Measurements from ENCODE around the gene C19orf33. TPM values are rescaled to one million over a fixed set of nuclear protein-coding genes. Genes with fewer than 3 reads are reported as not detected.
A peak's percentile ranks its signal among the peaks of the same experiment; 100 is the strongest.

The C19orf33 gene
- total RNA-seq, 3 donors from 2014 or later (not counting 1 experiment from before 2014, with no cell fraction given), result 1.5 to 4.0 TPM; not detected in 1

- Histone ChIP-seq H3K36me3 (ENCODE audit: control insufficient read depth, insufficient read depth, low read length) (peaks cover 4% of the 10 kb centered on the region), H3K4me3 (ENCODE audit: low read length) (no peak overlapping the region), H3K4me1 (ENCODE audit: control insufficient read depth, insufficient read depth, low read length) (peaks cover 11% of the 10 kb centered on the region), H3K27ac (ENCODE audit: low read length) (no peak overlapping the region), H3K27me3 (ENCODE audit: control insufficient read depth, insufficient read depth, low read length) (no peaks in the 10 kb centered on the region), H3K9me3 (ENCODE audit: control insufficient read depth, insufficient read depth, low read length) (no peaks in the 10 kb centered on the region)
- Mint-ChIP-seq H3K27ac (peak overlapping the region in 1 of 2 donors; percentile 15), H3K27me3 (ENCODE audit: low read depth in 2 of 2) (no peaks in the 10 kb centered on the region), H3K4me1 (peaks cover 18 to 35% of the 10 kb centered on the region in 2 donors), H3K36me3 (no peaks in the 10 kb centered on the region), H3K4me3 (no peak overlapping the region), H3K9me3 (no peaks in the 10 kb centered on the region)
- intact Hi-C loops (cut with micrococcal nuclease), result no loop called here
- TF ChIP-seq CTCF (IDR thresholded peaks at IDR 0.05), result no peak
- 95% methylated on average over 2 of the region's 2 CpGs for WGBS (ENCODE audit: insufficient coverage)
- DNase-seq (no peak), ATAC-seq (no peak)
These were observed 36.9 kb downstream of the C19orf33 start for GRCh38 chr19:38340927-38341326.

GRCh38 chr19:38346837-38347236 is 42.8 kb downstream of the C19orf33 start:
- 98% methylated on average over 2 of the region's 4 CpGs for WGBS (ENCODE audit: insufficient coverage)
- no peak for TF ChIP-seq CTCF (IDR thresholded peaks at IDR 0.05)
- peaks cover 0 to 5% of the 10 kb centered on the region in 2 donors for H3K4me1 Mint-ChIP-seq
- H3K9me3 Mint-ChIP-seq, result no peaks in the 10 kb centered on the region
- Histone ChIP-seq H3K27me3 (ENCODE audit: control insufficient read depth, insufficient read depth, low read length) (no peaks in the 10 kb centered on the region), H3K4me1 (ENCODE audit: control insufficient read depth, insufficient read depth, low read length) (no peaks in the 10 kb centered on the region), H3K27ac (ENCODE audit: low read length) (no peak overlapping the region), H3K9me3 (ENCODE audit: control insufficient read depth, insufficient read depth, low read length) (no peaks in the 10 kb centered on the region), H3K36me3 (ENCODE audit: control insufficient read depth, insufficient read depth, low read length) (no peaks in the 10 kb centered on the region), H3K4me3 (ENCODE audit: low read length) (no peak overlapping the region)
- intact Hi-C loops (cut with micrococcal nuclease), result no loop called here
- H3K27ac Mint-ChIP-seq, result no peak overlapping the region
- ATAC-seq, result no peak
- H3K4me3 Mint-ChIP-seq, result no peak overlapping the region
- H3K27me3 Mint-ChIP-seq (ENCODE audit: low read depth in 2 of 2), result no peaks in the 10 kb centered on the region
- no peak for DNase-seq
- no peaks in the 10 kb centered on the region for H3K36me3 Mint-ChIP-seq

- H3K4me1 Mint-ChIP-seq, result no peaks in the 10 kb centered on the region
- H3K36me3 Mint-ChIP-seq, result no peaks in the 10 kb centered on the region
- no peaks in the 10 kb centered on the region for H3K27me3 Mint-ChIP-seq (ENCODE audit: low read depth in 2 of 2)
- H3K4me1 ChIP-seq (ENCODE audit: control insufficient read depth, insufficient read depth, low read length), result no peaks in the 10 kb centered on the region
- DNase-seq (no peak), ATAC-seq (no peak)
- no peak overlapping the region for H3K27ac Mint-ChIP-seq
- H3K4me3 ChIP-seq (ENCODE audit: low read length), result no peak overlapping the region
- H3K9me3 ChIP-seq (ENCODE audit: control insufficient read depth, insufficient read depth, low read length), result no peaks in the 10 kb centered on the region
- whole genome bisulfite sequencing (ENCODE audit: insufficient coverage), result 83% methylated on average over 3 of the region's 3 CpGs
- no peak overlapping the region for H3K4me3 Mint-ChIP-seq
- no peaks in the 10 kb centered on the region for H3K36me3 ChIP-seq (ENCODE audit: control insufficient read depth, insufficient read depth, low read length)
- no peak for TF ChIP-seq CTCF (IDR thresholded peaks at IDR 0.05)
- intact Hi-C loops (cut with micrococcal nuclease), result no loop called here
- H3K27me3 ChIP-seq (ENCODE audit: control insufficient read depth, insufficient read depth, low read length), result no peaks in the 10 kb centered on the region
- H3K27ac ChIP-seq (ENCODE audit: low read length), result no peak overlapping the region
- H3K9me3 Mint-ChIP-seq, result no peaks in the 10 kb centered on the region
These were observed 46.8 kb downstream of the C19orf33 start for GRCh38 chr19:38350883-38351282.

GRCh38 chr19:38351865-38352395 is 47.9 kb downstream of the C19orf33 start:
- H3K9me3 ChIP-seq (ENCODE audit: control insufficient read depth, insufficient read depth, low read length), result no peaks in the 10 kb centered on the region
- no peaks in the 10 kb centered on the region for H3K27me3 ChIP-seq (ENCODE audit: control insufficient read depth, insufficient read depth, low read length)
- Mint-ChIP-seq H3K4me3 (no peak overlapping the region), H3K9me3 (no peaks in the 10 kb centered on the region), H3K4me1 (no peaks in the 10 kb centered on the region), H3K27me3 (ENCODE audit: low read depth in 2 of 2) (no peaks in the 10 kb centered on the region), H3K27ac (no peak overlapping the region), H3K36me3 (no peaks in the 10 kb centered on the region)
- H3K36me3 ChIP-seq (ENCODE audit: control insufficient read depth, insufficient read depth, low read length), result no peaks in the 10 kb centered on the region
- ATAC-seq, result no peak
- H3K27ac ChIP-seq (ENCODE audit: low read length), result no peak overlapping the region
- intact Hi-C loops (cut with micrococcal nuclease), result no loop called here
- DNase-seq, result no peak
- no peak for TF ChIP-seq CTCF (IDR thresholded peaks at IDR 0.05)
- no peak overlapping the region for H3K4me3 ChIP-seq (ENCODE audit: low read length)
- no peaks in the 10 kb centered on the region for H3K4me1 ChIP-seq (ENCODE audit: control insufficient read depth, insufficient read depth, low read length)
- 78% methylated on average over 9 of the region's 9 CpGs for WGBS (ENCODE audit: insufficient coverage)

Data from natural killer cell (primary cell).